C4-2B (cell line): ENCODE data around the gene GGT5.

Experiments
- H3K27ac ChIP-seq: fragments of 450-650 bp; 2 replicates; pipeline ENCODE4 v1.5.1; 2017
- CTCF ChIP-seq: fragments of 450-650 bp; conservative IDR thresholded peaks from 2 replicates; pipeline ENCODE4 v1.5.1; 2017; ENCODE audit warnings: mild to moderate bottlenecking
- ZFX ChIP-seq: fragments of 450-650 bp; IDR thresholded peaks from 2 replicates; pipeline ENCODE4 v1.6.1; 2017

GGT5 gene

DNA sequence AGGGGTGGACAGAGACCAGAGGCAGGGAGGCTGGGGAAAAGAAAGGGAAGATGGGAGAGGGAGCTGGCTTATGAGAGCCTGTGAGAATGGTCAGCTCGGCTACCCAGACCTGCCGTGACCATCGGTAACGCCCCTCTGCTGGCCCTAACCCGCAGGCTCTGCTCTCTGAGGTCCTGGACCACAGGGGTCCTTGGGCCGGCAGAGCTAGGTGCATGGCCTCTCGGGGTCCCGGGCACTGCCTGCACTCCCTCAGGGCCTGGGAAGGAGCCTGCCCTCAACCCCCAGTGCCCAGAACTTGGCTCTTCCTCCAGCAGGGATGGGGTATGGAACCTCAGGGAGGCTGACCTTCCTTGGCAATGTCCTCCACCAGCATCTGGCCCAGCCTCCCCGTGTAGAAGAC lies 13.2 kb downstream of the GGT5 start:
- TF ChIP-seq ZFX (no peak), CTCF (no peak)
- no peak overlapping the region for H3K27ac ChIP-seq

DNA sequence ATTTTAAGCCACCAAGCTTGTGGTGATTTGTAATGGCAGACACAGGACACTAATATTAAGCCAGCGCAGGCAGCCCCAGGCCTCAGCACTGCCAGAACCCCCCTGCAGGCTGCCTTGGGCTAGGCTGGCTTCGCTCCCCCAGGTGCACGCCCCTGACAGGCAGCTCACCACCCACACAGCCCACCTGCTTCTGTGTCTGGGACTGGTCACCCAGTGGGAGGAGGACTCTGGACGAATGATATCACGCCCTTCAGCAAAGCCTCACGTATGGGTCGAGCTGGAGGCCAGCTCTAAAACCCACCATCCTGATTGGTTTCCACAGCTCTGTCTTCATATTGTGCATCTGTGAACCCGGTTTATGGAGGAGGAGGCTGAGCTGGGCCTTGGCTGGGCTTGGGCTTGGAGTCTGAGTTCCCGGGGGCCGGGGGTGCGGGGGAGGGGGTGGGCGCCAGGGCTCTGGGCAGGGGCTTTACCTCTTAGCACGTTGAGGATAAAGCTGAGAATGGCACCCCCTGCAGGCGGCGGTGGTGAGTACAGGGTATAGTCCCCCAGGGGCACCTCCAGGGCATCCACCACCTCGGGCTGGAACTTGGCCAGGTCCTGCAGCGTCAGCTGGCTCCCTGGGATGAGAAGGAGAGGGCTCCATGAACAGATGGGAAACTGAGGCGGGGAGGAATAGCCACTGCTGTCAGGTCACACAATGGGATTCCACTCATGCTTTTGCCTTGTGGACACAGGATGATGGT lies 13.8 kb downstream of the GGT5 start:
- no peak overlapping the region for H3K27ac ChIP-seq
- TF ChIP-seq CTCF (no peak; the same call in 1 of the 2 replicates), ZFX (no peak)

GRCh38 chr22:24225951-24226350 lies 18.9 kb downstream of the GGT5 start:
- no peak overlapping the region for H3K27ac ChIP-seq
- TF ChIP-seq CTCF, result no peak
- no peak for TF ChIP-seq ZFX

DNA sequence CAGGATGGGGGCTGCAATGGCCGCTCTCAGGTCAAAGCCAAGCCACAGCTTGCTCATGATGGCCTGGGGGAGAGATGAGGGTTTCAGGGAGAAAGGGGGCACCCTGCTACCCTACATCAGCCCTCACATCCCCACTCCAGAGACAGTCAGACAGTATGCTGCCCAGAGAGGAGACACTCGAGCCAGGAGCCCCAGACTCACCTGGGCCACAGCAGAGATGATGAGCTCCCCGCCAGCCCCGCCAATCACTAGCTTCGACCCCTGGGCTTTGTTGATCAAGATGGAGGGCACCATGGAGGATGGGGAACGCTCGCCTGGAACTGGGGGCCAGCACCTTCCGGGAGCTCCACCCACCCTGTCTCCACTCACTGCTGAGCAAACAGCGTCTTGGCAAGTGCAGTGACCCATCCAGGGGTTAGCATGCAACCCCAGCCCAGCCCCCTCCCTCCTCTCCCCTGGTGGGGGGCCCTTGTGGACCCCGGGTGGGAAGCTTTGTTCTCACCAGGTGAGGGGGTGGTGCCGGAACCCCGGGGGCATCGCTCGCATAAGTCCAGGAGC lies 19.8 kb downstream of the GGT5 start:
- TF ChIP-seq CTCF, result no peak
- TF ChIP-seq ZFX, result no peak
- H3K27ac ChIP-seq, result no peak overlapping the region

- no peak overlapping the region for H3K27ac ChIP-seq
- TF ChIP-seq CTCF, result no peak
- TF ChIP-seq ZFX, result no peak
Observed at GRCh38 chr22:24224468-24224867, 20.4 kb downstream of the GGT5 start.

GRCh38 chr22:24219750-24220149 lies 25.1 kb downstream of the GGT5 start:
- H3K27ac ChIP-seq, result no peak overlapping the region
- TF ChIP-seq ZFX, result no peak
- no peak for TF ChIP-seq CTCF

GRCh38 chr22:24217384-24217783 lies 27.5 kb downstream of the GGT5 start:
- TF ChIP-seq ZFX (no peak), CTCF (no peak)

More at GRCh38 chr22:24217384-24217783, 27.5 kb downstream of the GGT5 start:
- no peak overlapping the region for H3K27ac ChIP-seq
